HG03520 (cell line): ENCODE measurements around the gene OR2V2.
"Not testable (repeated sequence)": the region's sequence is repeated elsewhere in the genome, so short reads cannot be mapped to it uniquely, and the experiment has no call there.

Experiments
- ATAC-seq: cut with Tn5 transposase; IDR thresholded peaks from one replicate; pipeline ENCODE4 v1.9.1; 2021; ENCODE audit warnings: mild to moderate bottlenecking, moderate library complexity; ENCODE audit not compliant: unreplicated experiment

The OR2V2 gene

DNA sequence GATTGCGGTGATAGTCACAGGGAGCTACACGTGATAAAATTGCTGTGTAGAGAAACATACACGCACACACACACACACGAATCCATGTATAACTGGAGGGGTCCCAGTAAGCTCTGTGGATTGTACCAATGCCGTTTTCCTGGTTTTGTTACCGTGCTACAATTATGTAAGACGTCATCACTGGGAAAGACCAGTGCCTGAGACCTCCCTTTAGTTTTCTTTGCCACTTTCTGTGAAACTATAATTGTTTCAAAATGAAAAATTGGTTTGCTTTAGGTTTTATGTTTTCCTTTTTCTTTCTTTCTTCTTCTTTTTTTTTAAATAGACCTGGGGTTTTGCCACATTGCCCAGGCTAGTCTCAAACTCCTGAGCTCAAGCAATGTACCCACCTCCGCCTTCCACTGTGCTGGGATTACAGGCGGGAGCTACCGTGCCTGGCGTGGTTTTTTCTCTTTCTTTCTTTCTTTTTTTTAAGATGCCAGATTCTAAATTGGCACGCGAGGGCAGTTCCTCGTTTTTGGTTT is 21.3 kb downstream of the OR2V2 start:
- ATAC-seq: no peak

DNA sequence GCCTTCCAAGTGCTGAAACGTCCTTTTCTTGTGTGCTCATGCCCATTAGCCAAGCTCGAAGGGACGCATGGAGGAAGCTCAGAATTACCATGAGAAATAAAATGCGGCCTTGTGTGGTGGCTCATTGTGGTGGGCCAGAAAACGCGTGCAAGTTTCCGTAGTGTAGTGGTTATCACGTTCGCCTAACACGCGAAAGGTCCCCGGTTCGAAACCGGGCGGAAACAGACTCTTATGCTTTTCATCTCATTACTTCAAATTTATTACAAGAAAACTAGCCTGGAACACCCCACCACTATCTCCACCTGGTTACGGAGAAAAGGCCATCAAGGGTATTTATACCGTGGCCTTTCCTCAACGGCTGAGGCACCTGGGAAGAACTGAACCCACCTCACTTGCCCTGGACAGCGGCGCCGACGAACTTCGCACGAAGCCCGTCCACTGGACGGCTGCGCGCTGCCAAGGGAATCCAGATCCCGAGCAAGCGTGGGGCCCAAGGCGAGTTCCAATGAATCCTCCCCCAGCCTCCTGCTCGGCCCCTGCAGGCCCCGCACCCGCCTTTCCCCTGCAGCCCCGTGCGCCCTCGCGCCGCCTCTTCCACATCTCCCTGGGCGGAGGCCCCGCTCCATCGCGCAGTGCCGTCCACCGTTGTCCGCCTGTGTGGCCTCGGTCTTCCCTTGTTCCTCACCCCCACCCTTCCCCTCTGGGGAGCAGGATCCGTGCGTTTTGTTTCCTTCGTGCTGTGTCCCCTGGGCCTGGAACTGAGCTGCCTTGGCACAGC is 22.3 kb downstream of the OR2V2 start:
- not testable (repeated sequence) for ATAC-seq

- no peak for ATAC-seq
These were observed 22.9 kb downstream of the OR2V2 start for GRCh38 chr5:181170237-181170825.

DNA sequence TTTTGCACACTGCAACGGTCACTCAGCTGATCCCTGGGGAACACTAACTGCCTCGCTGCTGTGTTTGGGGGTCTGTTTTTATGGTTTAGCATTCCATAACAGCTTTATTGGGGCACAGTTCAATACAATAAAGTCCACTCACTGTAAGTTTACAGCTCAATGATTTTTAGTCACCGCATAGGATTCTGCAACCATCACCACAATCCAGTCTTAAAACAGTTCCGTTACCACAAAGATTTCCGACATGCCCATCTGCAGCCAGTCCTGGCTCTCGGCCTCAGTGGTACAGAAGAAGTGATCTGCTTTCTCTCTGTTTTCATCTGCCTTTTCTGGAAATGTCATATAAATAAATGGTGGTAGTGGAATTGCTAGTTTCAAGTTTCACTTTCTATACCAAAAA is 23.6 kb downstream of the OR2V2 start:
- ATAC-seq: no peak

DNA sequence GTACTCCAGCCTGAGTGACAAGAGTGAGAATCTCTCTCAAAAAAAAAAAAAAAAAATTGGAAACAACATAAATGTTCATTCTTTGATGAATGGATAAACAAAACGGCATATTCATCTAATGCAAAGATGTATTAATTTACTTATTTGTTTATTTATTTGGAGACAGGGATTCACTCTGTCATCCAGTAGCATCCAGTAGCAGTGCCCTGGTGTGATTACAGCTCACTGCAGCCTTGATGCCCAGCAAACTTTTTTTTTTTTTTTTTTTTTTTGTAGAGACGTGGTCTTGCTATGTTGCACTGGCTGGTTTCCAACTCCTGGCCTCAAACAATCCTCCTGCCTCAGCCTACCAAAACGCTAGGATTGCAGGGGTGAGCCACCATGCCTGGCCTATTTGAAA is 24.4 kb downstream of the OR2V2 start:
- no peak for ATAC-seq

- ATAC-seq: peak; percentile 25
These were observed 25.6 kb downstream of the OR2V2 start for GRCh38 chr5:181173027-181173419.

- peak; percentile 49 for ATAC-seq
These were observed 26.3 kb downstream of the OR2V2 start for GRCh38 chr5:181173420-181174342.

GRCh38 chr5:181176254-181176952 is 29.0 kb downstream of the OR2V2 start:
- ATAC-seq: no peak

DNA sequence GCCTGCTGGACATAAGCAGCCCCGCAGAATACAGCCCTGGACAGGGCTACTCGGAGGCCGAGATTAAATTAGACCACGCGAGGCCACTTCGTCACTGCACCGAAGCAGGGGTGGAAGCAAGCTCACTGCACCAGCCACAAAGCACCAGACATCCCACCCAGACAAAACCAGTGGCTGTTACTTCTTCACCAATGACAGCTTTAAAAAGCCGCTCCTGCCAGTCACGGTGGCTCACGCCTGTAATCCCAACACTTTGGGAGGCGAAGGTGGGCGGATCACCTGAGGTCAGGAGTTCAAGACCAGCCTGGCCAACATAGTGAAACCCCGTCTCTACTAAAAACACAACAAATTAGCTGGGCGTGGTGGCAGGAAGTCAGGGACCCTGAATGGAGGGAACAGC is 30.2 kb downstream of the OR2V2 start:
- ATAC-seq: not testable (repeated sequence)

GRCh38 chr5:181181650-181182565 is 34.5 kb downstream of the OR2V2 start:
- ATAC-seq: peak; percentile 56

GRCh38 chr5:181182651-181183050 is 35.3 kb downstream of the OR2V2 start:
- no peak for ATAC-seq

GRCh38 chr5:181184845-181185216 is 37.4 kb downstream of the OR2V2 start:
- ATAC-seq: no peak

DNA sequence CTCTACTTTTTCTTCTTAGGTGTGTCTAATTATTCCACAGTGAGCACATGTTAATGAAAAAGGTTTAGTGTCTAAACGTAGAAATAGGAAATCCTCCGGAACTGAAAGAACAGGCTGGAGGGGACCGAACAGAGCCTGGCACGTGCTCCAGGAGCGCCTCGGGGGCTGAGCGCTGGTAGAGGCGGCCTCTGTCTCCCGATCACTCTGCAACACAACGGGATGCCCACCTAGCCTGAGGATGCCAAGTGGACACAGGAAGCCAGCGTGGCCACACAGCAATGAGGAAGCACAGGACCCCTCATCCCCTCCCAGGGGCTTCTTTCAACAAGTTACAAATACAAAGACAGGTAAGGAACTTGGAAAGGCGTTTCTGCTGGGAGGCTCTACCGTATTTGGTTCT is 38.2 kb downstream of the OR2V2 start:
- no peak for ATAC-seq

GRCh38 chr5:181186022-181186421 is 38.6 kb downstream of the OR2V2 start:
- no peak for ATAC-seq

GRCh38 chr5:181186986-181187499 is 39.7 kb downstream of the OR2V2 start:
- no peak for ATAC-seq

DNA sequence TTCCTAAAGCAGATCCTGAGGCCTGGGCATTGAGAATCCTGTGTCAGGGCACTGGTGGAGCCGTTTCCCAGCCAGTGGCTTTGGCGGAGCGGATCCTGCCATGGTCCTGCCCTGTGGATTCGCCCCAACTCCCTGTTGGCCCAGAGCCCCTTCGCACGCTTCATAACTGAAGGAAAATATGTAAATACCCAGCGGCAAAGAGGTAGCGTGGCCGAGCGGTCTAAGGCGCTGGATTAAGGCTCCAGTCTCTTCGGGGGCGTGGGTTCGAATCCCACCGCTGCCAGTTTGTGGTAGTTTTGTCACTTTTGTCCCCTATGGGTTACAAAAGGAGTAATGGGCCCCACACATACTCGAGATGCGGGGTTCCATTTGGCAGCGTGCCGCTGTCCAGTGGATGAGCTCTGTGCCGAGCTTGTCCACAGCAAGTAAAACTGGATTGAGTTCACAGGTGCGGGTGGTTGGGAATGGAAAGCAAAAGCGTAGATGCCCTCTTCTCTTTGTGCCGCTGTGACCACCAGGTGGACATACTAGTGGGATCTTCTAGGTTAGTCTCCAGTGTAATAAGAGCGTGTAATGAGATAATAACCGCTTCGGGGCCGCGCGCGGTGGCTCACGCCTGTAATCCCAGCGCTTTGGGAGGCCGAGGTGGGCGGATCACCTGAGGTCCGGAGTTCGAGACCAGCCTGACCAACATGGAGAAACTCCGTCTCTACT is 40.3 kb downstream of the OR2V2 start:
- ATAC-seq: no peak

DNA sequence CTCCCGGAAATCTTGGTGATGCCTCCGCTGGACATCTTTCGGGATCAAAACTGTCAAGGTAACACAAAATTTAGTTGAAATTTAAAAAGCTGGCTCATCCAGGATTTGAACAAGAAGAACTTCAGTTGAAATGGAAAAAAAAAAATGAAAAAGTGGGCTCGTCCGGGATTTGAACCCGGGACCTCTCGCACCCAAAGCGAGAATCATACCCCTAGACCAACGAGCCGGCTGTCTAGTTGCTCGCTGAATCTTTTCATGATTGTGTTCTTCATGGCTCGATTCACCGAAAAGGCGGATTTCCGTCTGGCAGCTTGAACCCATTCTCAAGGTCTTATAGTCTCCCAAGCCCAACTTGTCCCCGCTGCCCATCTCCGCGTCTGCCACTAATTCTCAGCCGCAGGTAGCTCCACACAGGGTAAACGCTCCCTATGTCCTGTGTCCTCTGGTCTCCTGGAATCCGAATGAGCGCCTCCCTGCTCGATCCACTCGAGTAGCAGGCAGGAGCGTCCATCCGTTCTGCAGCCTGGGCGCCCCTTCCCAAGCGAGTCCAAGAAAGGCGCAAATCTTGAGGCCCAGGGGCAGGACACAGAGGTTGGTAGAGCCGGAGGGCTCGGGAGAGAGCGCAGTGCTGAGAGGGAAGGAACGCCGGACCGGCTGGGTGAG is 41.4 kb downstream of the OR2V2 start:
- no peak for ATAC-seq

GRCh38 chr5:181189363-181189961 is 42.1 kb downstream of the OR2V2 start:
- no peak for ATAC-seq
